ENCODE results near the gene C5.
"Not testable (repeated sequence)": the region's sequence is repeated elsewhere in the genome, so short reads cannot be mapped to it uniquely, and the experiment has no call there.

Gene C5

DNA sequence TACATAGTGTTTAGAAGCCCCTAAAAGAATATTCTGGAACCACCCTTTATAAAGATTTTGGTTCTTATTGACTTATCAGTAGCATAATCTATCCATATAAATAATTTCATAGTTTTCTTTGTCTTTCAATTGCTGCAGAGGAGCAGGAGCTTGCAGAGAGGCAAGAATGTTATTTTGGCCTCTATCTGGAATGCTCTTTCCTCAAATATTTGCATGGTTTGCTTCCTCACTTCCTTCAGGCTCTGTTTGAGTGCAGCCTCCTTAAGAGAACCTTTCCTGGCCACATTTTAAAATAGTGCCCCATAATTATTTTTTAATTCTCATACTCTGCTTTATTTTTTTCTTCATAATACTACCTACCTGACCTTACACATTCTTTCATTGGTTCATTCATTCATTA lies 1.5 kb downstream of the C5 start:
- DNase-seq (ENCODE audit: low spot score): no peak

DNA sequence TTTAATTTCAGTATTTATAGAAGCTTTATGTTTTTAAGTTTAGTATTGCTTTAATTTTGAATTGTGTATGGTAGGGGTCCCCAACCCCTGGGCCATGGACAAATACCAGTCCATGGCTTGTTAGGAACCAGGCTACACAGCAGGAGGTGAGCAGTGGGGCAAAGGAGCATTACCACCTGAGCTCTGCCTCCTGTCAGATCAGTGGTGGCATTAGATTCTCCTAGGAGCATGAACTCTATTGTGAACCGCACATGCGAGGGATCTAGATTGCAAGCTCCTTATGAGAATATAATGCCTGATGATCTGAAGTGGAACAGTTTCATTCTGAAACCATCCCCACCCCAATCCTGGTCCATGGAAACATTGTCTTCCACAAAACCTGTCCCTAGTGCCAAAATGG lies 1.9 kb downstream of the C5 start:
- no peak for DNase-seq (ENCODE audit: low spot score)

DNA sequence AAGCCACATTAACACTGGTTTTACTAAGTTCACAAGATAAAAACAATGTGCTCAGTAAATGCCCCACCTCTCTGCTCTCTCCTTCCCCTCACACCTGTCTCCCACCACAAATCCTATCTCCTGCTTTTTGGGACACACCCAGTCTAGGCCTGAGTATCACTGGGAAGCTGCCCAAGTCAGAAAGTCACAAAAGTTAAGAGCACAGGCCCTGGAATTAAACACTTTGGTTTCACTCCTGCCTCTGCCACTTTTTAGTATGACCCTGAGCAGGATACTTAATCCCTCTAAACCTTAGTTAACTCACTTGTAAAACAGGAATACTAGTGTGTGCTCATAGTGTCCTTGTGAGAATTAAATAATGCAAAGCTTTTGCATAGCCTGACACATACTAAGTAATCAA lies 11.3 kb downstream of the C5 start:
- DNase-seq (ENCODE audit: low spot score): no peak

DNA sequence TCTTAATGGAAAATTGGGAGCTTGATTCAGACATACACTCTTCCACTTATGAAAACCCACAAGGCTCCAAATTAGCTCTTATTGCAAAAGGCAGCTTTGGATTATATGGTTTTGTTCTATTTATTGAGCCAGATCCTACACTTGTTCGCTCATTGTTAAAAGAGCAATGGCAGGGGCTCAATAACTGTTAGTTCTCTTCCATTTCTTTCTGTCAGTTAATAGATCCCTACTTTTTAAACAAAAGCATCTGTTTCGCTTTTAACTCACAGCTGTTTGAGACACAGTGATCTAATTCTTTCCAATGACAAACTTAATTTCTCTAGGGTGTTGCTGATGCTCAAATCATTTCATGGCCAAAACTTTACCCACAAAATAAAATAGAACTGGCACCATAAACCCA lies 11.7 kb downstream of the C5 start:
- DNase-seq (ENCODE audit: low spot score): no peak

DNA sequence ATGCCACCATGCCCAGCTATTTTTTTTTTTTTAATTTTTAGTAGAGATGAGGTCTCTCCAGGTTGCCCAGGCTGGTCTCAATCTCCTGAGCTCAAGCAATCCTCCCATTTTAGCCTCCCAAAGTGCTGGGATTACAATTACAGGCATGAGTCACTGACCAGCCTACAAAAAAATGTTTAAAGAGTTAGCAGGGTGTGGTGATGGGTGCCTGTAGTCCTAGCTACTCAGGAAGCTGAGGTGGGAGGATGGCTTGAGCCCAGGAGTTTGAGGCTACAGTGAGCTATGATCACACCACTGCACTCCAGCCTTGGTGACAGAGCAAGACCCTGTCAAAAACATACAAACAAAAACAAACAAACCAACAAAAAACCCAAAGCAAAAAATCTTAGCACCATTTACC lies 14.4 kb downstream of the C5 start:
- DNase-seq (ENCODE audit: low spot score): not testable (repeated sequence)

DNA sequence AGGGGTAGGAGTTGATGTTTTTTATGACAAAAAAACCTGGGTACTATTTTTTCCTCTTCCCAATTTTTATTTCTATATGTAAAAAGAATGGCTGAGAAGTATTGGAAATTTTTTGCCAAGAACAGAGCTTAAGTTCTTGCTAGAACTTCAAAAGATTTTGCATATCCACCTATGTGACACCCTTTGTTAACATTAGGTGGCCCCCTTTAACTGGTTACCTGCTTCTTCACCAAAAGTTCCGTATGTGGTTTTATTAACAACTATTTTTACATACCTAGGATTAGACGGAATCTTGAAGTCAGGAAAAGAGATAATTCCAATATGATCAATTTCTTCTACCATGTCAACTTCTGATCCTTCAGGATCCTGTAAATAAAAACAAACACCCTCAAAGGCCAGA lies 15.5 kb downstream of the C5 start:
- no peak for DNase-seq (ENCODE audit: low spot score)

DNA sequence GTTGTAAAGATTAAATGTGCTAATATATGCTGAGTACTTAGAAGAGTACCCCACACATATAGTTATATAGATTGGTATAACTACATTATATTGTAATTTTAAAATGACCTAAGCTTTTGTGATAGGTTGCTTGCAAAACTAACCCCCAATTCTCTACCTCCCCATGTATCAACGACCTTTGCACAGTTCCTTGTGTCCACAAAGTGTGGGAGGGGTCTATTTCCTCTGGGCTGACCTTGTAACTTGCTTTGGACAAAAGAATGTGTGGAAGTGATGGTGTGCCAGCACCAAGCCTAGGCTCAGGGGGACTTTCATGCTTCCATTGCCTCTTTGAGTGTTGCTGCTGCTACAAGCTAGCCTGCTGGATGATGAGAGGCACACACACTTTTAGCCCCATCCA lies 20.6 kb downstream of the C5 start:
- DNase-seq (ENCODE audit: low spot score): no peak

DNA sequence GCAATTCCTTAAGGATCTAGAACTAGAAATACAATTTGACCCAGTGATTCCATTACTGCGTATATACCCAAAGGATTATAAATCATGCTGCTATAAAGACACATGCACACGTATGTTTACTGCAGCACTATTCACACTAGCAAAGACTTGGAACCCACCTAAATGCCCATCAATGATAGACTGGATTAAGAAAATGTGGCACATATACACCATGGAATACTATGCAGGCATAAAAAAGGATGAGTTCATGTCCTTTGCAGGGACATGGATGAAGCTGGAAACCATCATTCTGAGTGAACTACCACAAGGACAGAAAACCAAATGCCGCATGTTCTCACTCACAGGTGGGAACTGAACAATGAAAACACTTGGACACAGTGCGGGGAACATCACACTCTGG lies 21.8 kb downstream of the C5 start:
- DNase-seq (ENCODE audit: low spot score): not testable (repeated sequence)

DNA sequence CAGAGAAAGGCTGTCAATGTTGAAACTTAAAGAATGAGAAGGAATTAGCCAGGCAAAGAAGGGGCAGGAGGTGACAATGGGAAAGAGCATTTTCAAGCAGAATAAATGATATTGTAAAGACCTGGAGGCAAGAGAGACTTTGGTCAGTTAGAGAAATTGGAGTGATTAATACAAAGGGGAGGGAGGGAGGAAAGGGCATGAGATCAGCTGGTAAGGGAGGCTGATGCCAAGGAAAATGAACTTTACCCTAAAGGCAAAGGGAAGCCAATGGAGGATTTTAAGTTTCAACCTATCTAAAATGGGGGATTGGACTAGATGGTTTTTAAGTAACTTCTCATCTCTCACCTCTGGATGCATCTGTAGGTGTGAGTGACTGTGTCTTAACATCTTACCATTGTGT lies 23.3 kb downstream of the C5 start:
- DNase-seq (ENCODE audit: low spot score): no peak

DNA sequence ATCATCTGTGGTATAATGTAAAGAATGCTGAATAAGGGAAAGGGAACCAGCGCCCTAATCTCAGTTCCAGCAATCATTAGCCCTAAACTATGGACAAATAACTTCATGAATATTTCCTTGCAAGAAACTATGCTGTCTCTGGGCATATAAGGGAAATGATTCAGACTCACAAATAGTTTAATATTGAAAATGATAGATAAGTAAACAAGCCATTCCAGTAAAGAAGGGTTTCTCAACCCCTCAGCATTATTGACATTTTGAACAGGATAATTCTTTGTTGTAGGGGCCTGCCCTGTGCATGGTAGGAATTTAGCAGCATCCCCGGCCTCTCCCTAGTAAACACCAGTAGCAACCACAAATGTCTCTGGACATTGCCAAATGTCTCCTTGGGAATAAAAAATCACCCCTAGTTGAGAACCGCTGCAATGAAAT lies 23.8 kb downstream of the C5 start:
- no peak for DNase-seq (ENCODE audit: low spot score)

DNA sequence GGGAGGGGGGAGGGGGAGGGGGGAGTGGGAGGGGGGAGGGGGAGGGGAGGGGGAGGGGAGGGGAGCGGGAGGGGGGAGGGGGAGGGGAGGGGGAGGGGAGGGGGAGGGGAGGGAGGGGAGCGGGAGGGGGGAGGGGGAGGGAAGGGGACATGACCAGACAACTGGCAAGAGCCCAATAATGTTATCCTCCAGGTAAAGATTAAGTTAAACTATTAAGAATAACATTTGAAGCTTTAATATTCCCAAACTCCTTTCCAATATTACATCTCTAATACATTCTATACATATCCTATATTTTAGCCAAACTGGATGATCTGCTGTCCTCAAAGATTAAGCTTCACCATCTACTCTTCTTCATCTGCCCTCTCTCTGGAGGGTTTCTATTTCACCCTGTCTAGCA lies 25.8 kb downstream of the C5 start:
- DNase-seq (ENCODE audit: low spot score): no peak

DNA sequence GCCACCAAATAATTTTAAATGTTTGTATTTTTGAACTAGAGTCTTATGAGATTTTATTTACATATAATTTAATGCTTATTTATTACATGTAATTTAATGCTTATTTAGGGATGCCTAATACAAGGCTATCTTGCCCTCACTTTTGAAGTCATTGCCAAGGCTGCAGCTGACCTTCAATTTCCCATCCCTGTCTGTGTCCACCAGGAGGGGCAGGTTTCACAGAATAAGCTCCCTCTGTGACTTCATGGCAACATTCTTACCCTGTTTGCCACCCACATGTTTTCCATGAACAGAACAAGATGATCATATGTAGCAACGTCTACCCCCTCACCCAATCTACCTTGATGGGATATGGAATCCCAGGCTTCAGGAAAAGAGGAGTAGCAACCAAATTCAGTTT lies 27.0 kb downstream of the C5 start:
- DNase-seq (ENCODE audit: low spot score): no peak

DNA sequence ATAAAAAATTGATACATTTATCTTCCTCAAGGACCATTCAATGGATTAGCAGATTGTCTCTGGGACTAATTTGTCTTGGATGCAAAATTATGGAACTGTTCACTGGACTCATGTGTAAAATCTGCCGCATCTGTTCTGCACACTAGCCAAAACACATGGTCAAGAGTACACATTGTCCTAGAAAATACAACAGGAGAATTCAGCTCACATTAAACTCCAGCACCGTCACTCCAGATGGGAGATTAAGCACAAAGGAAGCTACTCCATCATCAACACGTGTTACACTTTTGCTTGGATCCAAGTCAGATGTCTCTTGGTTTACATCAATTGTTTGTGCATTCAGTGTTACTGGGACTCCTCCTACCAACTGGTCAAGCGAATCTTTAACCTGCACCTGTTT lies 28.8 kb downstream of the C5 start:
- DNase-seq (ENCODE audit: low spot score): no peak

DNA sequence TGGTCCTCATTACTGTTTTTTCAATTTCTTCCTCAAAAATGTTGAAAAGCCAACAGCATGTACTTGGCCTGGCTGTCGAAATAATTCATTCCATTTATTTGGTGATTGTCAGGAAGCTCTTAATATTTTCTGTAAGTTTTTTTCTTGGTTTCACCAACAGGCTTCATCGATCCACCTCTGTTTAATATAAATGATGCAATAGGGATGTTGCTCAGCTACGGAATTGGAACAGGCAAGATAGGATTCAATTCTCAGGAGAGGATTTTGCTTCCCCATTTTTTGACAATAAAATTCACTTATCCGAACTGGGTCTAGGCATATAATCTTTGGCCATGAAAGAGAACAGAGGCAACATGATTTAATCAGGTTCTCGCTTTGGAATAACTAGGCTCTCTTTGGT lies 30.8 kb downstream of the C5 start:
- no peak for DNase-seq (ENCODE audit: low spot score)

DNA sequence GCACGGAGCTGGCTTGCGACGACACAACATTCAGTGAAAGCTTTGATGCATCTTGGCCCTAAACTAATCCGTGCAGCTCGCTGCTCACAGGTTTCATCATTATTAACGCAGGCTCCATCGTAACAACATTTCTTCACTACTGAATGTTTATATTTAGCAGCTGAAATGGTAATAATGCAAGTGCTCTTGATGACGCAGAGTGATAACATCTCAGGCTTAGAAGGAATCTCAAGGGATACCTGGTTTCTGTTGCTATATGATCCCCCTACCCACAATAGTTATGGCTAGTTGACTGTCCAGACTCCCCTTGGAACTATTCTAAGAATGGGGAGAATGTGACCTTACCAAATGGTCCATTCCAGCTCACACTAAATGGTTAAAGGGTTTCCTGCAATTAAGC lies 36.2 kb downstream of the C5 start:
- no peak for DNase-seq (ENCODE audit: low spot score)

DNA sequence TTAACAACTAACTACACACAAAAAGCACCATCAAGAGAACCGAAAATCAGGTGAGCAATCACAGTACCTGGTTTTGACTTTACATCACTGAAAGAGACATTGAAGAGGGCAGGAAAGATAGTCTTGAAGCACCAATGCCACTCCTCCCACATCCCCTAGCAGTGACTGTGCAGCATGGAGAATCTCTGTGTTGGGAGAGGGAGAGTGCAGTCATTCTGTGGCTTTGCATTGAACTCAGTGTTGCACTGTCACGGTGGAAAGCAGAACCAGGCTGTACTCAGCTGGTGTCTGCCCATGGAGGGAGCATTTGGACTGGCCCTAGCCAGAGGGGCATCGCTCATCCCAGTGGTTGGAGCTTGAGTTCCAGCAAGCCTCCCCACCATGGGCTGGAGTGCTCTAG lies 40.4 kb downstream of the C5 start:
- no peak for DNase-seq (ENCODE audit: low spot score)

DNA sequence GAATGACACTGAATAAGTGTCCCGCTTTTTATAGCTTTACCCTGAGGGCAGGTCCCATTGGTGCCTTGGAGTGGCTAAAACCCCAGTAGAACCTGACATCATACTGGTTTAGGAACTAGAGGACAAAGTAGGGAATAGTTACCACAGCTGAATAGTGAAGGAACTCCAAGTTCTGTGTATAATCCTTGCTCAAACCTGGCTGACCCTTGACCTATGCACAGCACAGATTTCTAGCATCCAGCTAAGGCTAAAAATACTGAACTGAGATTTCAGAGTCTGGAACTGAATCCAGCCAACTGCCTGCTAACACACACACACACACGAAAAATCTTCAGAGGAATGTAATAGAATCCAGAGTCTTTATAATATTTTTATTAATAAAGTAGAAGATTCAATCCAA lies 50.8 kb downstream of the C5 start:
- DNase-seq (ENCODE audit: low spot score): no peak

DNA sequence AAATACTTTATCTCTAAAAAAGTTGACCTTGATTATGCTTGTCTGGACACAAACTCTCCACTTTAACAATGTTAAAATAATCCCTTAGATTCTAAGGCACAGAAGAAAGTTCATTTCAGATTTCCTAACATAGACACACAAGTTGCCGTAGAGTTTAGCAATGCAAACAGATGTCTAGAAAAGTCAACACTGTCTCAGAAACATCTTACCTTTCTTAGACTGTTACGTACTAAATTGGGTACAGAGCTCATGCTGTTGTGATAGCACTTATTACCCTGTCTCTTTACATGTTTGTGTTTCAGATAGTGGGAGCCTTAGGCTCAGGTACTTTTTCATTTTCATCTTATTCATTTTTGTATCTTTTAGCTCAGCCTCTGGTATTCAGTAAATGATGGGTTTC lies 52.0 kb downstream of the C5 start:
- no peak for DNase-seq (ENCODE audit: low spot score)

DNA sequence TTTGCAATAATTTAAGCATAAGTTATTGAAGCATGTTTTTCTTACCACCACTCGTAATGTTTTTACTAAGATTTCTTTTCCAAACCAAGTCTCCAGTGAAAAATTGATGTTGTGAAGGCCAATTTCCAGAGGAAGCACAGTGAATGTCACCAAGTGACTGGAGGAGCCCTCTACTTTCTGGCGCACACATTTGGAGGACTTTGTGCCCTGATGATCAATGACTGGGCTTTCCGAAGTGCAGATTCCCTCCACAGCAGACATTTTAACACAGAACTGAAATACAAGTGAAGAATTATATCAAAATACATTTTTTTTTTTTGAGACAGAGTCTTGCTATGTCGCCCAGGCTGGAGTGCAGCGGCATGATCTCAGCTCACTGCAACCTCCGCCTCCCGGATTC lies 52.6 kb downstream of the C5 start:
- no peak for DNase-seq (ENCODE audit: low spot score)

DNA sequence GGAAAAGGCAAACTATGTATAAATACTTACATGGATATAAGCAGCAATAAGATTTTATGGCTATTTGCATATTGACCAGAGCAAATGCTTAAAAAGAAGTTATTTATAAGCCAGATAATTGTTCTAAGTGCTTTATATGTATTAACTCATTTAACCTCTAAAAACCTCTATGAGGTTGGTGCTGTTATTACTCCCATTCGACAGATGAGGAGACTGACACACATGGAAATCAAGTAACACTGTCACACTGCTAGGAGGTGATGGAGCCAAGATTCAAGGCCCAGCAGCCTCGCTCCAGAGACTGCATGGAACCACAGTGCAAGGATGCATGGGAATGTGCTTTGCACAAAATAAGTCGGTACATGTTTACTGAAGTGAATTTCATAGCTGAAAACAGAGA lies 53.7 kb downstream of the C5 start:
- DNase-seq (ENCODE audit: low spot score): no peak

DNA sequence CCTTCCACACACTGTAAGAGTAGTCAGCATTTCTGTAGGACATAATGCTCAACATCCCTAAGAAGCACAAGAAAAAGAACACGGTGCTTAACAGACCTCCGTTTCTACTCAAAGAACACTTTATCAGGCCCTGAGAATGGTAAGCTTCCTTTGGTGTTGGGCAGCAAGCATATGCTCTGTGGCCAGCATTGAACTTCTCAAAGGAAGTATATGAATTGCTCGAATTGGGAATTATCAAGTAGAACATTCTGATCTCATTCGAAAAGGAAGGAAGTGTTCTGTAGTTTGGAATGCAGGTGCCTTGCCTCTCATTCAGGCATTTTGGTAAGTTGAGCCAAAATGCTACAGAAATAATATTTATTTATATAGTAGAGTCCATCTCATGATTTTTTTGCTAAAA lies 61.0 kb downstream of the C5 start:
- no peak for DNase-seq (ENCODE audit: low spot score)

DNA sequence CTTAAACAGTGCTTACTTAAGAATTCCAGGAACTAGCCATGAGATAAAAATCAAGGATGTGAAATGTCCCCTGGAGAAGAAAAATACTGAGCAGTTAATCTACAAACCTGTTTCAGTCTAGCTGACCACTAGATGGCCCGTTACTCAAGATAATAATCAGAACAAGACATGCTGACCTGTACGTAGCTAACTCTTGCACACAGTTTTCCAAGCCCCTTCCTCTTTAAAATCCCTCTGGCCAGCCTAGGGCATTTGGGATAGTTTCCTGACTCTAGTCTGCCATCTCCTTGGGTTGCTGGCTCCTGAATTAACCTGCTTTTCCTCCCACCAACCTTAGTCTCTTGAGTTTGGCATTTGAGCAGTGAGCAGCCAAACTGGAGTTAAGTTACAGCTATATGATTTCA lies 64.3 kb downstream of the C5 start:
- no peak for DNase-seq (ENCODE audit: low spot score)

DNA sequence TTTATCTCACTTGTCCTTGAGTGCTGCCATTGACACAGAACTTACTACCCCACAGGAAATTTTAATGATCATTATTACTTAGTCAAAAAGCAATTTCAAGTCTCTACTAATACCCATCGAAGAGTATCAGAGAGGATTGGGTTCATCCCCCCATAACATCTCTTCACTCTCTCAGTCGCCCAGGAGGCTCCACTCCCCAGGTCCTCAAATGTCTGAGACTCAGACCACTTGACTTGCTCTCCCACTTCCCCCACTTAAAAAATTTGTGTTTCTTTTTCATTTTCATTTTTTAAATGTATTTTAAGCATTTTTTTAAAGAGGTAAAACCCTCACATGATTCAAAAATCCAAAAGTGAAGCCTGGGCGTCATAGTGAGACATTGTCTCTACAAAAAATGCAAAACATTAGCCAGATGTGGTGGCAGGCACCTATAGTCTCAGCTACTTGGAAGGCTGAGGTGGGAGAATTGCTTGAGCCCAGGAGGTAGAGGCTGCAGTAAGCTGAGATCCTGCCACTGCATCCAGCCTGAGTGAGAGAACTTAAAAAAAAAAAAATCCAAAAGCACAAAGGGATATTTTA lies 66.7 kb downstream of the C5 start:
- DNase-seq (ENCODE audit: low spot score): no peak

DNA sequence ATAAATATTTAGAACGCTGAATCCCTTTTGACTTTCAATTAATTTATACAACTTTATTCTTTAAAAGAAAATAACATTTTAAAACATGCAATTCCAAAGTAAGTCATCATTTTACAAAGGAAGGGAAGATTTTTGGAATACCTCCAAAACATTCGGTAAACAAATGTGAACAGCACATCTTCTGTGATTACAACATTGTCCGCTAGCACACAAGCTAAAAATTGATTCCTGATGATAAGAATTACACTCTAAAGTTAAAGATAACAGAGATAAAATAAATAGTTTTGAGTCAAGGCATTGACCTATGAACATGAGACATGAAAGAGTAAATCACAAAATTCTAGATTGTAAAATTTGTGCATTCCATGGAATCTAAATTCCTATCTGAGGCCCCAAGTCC lies 67.2 kb downstream of the C5 start:
- DNase-seq (ENCODE audit: low spot score): no peak

DNA sequence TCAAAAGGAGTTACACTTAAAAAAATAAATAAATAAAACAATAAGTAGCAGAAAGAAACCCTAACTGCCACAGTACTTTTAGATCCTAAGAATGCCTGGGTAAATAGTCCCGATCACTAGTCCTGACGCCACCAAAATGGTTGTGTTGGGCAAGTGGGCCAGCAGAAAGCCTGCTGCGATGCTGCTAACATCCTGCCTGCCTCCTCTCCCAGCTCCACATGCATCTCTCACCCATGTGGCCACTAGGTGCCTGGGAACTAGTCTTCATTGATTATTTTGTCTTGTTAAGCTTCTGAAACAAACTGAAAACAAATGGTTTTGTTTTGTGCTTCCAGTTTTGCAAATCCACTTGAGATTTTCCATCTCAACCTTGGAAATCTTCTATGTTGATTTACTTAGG lies 69.1 kb downstream of the C5 start:
- DNase-seq (ENCODE audit: low spot score): no peak

All from hematopoietic multipotent progenitor cell treated with erythropoietin and hydrocortisone succinate and interleukin-3 and kit ligand, for 15 days (in vitro differentiated cells).